ENCODE measurements around the gene CACNG1.

- TF ChIP-seq CTCF (IDR thresholded peaks at IDR 0.05; ENCODE audit: borderline replicate concordance, extremely low read depth, low read length, poor library complexity, severe bottlenecking) (no peak), EZH2 (IDR thresholded peaks at IDR 0.05; ENCODE audit: borderline replicate concordance, low read depth, low read length, severe bottlenecking) (no peak)
Observed at GRCh38 chr17:67030641-67031040, 13.7 kb upstream of the CACNG1 start.
